Posterior vena cava (tissue), 2 donors: ENCODE results near the gene CCL4. TPM values are rescaled to one million over a fixed set of nuclear protein-coding genes. Genes with fewer than 3 reads are reported as not detected.

Experiments
- DNase-seq: peaks from one replicate; pipeline ENCODE4 v3.0.0-alpha.2; 2020; ENCODE audit warnings: low spot score
- intact Hi-C, 2 donors: fragments of 100-400 bp; cut with DNase I; formaldehyde crosslinking; loops; one replicate each; pipeline versions ENCODE4 v1.14.1 to v1.14.2; 2022 to 2023
- total RNA-seq, 2 donors: library from RNA; stranded (reverse); fragmentation: NEBNext Ultra II Directional; extraction: Animal tissue kit (Norgen Biotek cat#: 25700); gene quantifications; one replicate each; pipeline ENCODE4 v1.2.1, GENCODE V29; 2021
- donor health status: DM: yes; HTN: yes; CAD: no.
- donor health status: DM: yes; HTN: yes; CAD: no.

Gene CCL4
- total RNA-seq, 2 donors from 2014 or later = 2.3 to 2.6 TPM

- DNase-seq = no peak
- intact Hi-C loops = no loop called here
These were observed 30.1 kb downstream of the CCL4 start for GRCh38 chr17:36133602-36134236.

- no peak for DNase-seq
- intact Hi-C loops = no loop called here
These were observed 31.8 kb downstream of the CCL4 start for GRCh38 chr17:36135465-36135864.

- intact Hi-C loops = no loop called here
- DNase-seq = no peak
These were observed 32.4 kb downstream of the CCL4 start for GRCh38 chr17:36136036-36136435.

GRCh38 chr17:36136439-36136838 is 32.8 kb downstream of the CCL4 start:
- intact Hi-C loops = no loop called here
- DNase-seq = no peak

GRCh38 chr17:36142235-36142634 is 38.6 kb downstream of the CCL4 start:
- intact Hi-C loops = no loop called here

GRCh38 chr17:36142806-36143205 is 39.2 kb downstream of the CCL4 start:
- intact Hi-C loops = no loop called here
- no peak for DNase-seq

More at GRCh38 chr17:36142235-36142634, 38.6 kb downstream of the CCL4 start:
- DNase-seq = no peak

GRCh38 chr17:36144014-36144413 is 40.4 kb downstream of the CCL4 start:
- no peak for DNase-seq
- intact Hi-C loops = no loop called here

GRCh38 chr17:36144981-36145729 is 41.5 kb downstream of the CCL4 start:
- intact Hi-C loops = loop anchor here in 1 of 2 donors (5.0 kb wide), 1 partner anchor 178 kb away; no protein-coding TSS in a partner anchor
- DNase-seq = no peak

GRCh38 chr17:36147601-36148000 is 44.0 kb downstream of the CCL4 start:
- intact Hi-C loops = loop anchor here in 1 of 2 donors (5.0 kb wide), 1 partner anchor 180 kb away; no protein-coding TSS in a partner anchor
- DNase-seq = no peak

- intact Hi-C loops = loop anchor here in 1 of 2 donors (5.0 kb wide), 1 partner anchor 181 kb away; no protein-coding TSS in a partner anchor
These were observed 45.1 kb downstream of the CCL4 start for GRCh38 chr17:36148559-36149295.

GRCh38 chr17:36149296-36149820 is 45.7 kb downstream of the CCL4 start:
- intact Hi-C loops = loop anchor here in 1 of 2 donors (5.0 kb wide), 1 partner anchor 182 kb away; no protein-coding TSS in a partner anchor
- DNase-seq = no peak

More at GRCh38 chr17:36148559-36149295, 45.1 kb downstream of the CCL4 start:
- DNase-seq = peak; percentile 91

GRCh38 chr17:36151891-36152638 is 48.4 kb downstream of the CCL4 start:
- intact Hi-C loops = no loop called here
- no peak for DNase-seq

- DNase-seq = no peak
- intact Hi-C loops = no loop called here
These were observed 49.1 kb downstream of the CCL4 start for GRCh38 chr17:36152639-36153120.

- no peak for DNase-seq
- intact Hi-C loops = no loop called here
These were observed 50.4 kb downstream of the CCL4 start for GRCh38 chr17:36153895-36154610.
